GM19438 (cell line): Measurements from ENCODE around the gene EIF3I.

ENCODE experiments used
- ATAC-seq: cut with Tn5 transposase; IDR thresholded peaks from one replicate; pipeline ENCODE4 v1.9.1; 2021; ENCODE audit warnings: low read depth; ENCODE audit not compliant: unreplicated experiment

Gene EIF3I

GRCh38 chr1:32228771-32229170 is 6.6 kb downstream of the EIF3I start:
- ATAC-seq = no peak

DNA sequence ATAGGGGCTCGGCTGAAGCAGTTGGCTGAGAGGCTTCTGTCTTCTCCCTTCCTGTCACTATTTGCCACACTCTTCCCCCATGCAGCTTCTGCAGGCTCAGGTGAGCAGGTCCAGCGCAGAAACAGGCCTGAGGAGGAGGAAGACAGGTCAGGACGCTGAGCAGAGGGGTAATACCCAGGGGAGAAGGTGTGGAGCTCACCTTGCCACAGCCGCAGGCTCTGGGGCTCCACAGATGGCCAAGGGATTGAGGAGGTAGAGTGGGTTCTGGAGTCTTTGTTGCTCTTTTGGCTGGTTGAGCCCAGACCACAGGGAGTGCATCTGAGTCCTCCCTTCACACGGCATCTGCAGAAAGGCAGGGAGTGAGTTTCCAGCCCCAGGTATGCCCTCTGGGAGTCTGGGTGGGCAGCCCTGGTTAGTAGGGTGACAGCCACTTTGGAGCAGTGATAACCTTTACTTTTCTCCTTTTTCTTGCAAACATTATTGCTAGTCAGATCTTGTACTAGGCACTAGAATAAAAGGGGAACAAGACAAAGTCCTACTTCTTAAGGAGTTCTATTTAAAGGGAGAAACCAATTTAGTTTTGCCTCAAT is 9.7 kb downstream of the EIF3I start:
- ATAC-seq = no peak

DNA sequence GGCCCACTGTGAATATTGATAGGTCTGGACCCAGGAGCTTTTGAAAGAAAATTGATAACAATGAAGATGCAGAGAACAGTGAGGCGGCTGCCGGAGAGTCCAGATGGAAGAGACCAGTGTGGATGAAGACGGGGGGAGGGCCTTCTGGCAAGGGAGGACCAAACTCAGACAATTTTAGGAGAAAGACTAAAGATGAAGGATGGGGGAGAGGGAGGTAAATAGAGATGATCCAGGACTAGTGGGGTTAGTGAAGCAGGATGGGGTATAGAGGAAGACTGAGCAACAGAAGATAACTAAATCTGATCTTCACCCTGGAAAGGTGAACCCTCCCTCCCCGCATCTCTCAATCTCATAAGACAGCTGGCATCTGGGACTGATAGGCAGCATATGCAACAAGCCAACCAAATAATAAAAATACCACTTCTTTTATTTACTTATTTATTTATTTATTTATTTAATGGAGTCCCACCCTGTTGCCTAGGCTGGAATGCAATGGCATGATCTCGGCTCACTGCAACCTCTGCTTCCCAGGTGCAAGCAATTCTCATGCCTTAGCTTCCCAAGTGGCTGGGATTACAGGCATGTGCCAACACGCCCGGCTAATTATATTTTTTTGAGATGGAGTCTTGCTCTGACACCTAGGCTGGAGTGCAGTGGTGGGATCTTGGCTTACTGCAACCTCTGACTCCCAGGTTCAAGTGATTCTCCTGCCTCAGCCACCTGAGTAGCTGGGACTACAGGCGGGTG is 10.5 kb downstream of the EIF3I start:
- ATAC-seq = no peak

DNA sequence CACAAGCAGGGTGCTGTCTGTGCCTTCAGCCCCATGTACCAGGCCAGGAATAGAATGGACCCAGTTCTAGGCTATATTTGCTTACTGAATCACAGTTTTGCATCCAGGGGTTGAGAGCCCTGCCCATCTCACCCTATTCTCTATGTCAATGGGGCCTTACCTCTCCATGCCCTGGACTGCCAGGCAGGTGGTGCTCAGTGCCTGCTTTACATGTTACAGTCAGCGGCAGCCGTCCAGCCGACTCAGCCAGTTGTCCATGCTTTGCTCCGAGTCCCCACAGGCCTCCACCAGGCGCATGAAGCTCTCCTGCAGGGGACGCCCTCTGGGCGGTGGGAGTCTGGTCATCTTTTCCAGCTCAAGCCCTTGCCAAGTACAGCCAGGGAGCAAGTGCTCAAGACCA is 12.6 kb downstream of the EIF3I start:
- no peak for ATAC-seq

GRCh38 chr1:32239337-32239736 is 17.1 kb downstream of the EIF3I start:
- no peak for ATAC-seq

- ATAC-seq = no peak
Measured at GRCh38 chr1:32239790-32240139, 17.6 kb downstream of the EIF3I start.

- ATAC-seq = no peak
Measured at GRCh38 chr1:32240140-32240951, 18.1 kb downstream of the EIF3I start.

DNA sequence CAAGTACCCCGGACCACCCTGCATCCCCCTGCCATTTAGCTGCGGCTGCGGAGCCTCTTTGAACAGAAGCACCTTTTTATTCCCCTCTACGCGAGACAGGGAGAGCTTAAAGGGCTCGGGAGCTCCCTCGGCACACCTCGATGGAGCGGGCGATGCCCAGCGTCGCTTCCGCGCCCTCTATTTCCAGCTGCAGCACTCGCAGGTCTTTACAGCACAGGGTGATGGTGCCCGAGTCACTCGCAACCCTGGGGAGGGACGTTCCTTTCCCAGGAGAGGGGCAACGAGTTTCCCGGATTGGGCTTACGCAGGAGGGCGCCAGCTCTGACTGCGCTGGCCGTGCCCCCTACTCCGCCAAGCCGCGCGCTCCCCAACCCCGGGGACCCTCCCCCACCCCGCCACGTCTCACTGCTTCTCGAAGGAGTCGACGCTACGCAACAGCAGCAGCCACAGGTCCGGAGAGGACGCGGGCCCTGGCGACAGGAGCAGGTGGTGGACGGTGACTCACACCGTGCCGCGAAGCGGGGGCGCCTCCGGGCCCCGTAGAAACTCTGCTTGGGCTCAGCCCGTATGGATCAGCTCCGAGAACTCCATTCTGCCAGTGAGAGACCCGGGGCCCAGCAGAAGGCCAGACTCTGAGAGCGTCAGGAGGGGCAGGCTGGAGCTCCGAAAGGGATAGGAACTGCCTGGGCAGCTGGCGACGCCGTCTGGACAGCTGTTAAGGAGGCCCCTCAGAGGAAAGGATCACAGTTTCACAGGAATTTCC is 19.0 kb downstream of the EIF3I start:
- no peak for ATAC-seq

DNA sequence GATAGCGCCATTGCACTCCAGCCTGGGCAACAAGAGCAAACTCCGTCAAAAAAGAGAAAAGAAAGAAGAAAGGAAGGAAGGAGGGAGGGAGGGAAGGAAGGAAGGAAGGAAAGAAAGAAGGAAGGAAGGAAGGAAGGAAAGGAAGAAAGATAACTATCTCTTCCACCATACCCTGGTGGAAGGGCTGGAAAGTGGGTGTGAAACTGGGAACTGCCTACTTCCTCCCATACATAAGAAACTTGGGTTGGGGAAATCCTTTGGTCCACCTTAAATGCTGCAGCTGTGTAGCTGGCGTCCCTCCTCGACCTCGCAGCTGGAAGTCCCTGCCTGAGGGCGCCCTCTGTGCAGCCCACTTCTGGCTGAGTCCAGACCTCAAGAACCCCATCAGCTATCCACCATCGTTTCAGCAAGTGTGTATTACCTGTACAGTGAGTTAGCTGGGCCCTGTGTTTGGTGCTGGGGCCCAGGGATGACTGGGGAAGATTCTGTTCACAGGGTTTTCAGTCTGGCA is 20.2 kb downstream of the EIF3I start:
- no peak for ATAC-seq

DNA sequence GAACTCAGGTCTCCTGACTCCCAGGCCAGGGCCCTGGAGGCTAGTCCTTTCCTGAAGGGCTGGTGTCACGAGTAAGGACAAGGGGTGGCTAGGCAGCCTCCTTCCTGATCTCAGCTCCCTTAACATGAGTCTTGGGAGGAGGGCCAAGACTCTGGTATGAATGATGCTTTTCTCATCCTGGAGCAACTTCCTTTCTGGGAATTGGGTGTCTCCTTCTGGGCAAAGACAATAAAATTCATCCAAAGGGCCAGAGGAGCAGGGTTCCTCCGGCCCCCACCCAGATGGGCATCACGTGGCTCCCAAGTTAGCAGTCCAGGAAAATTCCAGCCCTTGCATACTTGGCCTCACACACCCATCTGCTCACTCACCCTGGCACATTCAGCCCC is 24.7 kb downstream of the EIF3I start, which contains the start of gene FAM167B:
FAM167B (plus strand) TSS at position 335 of the 386 bp plus-strand sequence. CDS start 200 bp downstream, outside the sequence.
- ATAC-seq = no peak

GRCh38 chr1:32247452-32247851 is 25.2 kb downstream of the EIF3I start:
- no peak for ATAC-seq

DNA sequence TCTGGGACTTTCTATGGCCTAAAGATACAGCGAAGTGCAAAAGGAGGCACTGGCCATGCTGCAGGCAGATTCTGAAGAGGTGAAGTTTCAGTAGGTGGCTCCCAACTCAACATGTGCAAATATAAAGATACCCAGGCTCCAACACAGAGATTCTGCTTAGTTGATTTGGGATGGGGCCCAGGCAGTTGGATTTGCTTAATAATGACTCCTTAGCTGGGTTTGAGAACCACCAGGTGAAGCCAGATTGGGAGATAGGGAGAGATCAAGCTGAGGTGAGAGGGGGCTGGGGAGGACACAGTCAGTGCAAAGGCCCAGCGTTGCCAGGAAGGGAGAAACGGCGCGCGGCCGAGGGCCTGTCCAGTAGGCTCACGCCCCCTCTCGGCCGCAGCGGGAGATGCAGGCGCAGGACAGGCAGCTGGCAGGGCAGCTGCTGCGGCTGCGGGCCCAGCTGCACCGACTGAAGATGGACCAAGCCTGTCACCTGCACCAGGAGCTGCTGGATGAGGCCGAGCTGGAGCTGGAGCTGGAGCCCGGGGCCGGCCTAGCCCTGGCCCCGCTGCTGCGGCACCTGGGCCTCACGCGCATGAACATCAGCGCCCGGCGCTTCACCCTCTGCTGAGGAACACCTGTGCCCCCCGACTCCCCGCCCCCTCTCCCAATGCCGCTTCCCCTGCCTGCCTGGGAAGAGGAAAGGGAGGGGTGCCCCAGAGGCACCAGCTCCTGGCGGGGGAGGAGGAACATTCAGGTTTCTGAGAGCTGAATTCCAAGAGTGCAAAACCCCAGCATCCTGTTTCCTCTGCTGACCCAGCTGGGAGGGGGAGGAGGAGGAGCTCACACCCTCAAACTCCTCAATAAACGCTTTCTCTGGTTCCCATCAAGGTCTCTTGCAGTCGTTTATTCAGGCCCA is 26.0 kb downstream of the EIF3I start:
- ATAC-seq = no peak

GRCh38 chr1:32249831-32250525 is 27.8 kb downstream of the EIF3I start:
- ATAC-seq = peak; percentile 53

GRCh38 chr1:32250893-32251716 is 28.9 kb downstream of the EIF3I start, which contains the start of gene LCK:
LCK (plus strand) TSS chr1:32251265; CDS start chr1:32274330, 23,065 bp downstream.
- no peak for ATAC-seq

GRCh38 chr1:32255072-32256071 is 33.2 kb downstream of the EIF3I start:
- ATAC-seq = no peak

GRCh38 chr1:32256473-32257226 is 34.4 kb downstream of the EIF3I start:
- no peak for ATAC-seq
